GM12801 (cell line): ENCODE data around the gene ZNRD2.

ENCODE experiments used
- TF ChIP-seq, protein P1 (sequence below): IDR thresholded peaks from one replicate; pipeline ENCODE4 v1.5.1; 2011; ENCODE audit warnings: control low read depth; ENCODE audit not compliant: insufficient read length; ENCODE audit errors: extremely low read depth

ZNRD2 gene

GRCh38 chr11:65609229-65609628 lies 39.0 kb downstream of the ZNRD2 start:
- TF ChIP-seq, protein P1, sequence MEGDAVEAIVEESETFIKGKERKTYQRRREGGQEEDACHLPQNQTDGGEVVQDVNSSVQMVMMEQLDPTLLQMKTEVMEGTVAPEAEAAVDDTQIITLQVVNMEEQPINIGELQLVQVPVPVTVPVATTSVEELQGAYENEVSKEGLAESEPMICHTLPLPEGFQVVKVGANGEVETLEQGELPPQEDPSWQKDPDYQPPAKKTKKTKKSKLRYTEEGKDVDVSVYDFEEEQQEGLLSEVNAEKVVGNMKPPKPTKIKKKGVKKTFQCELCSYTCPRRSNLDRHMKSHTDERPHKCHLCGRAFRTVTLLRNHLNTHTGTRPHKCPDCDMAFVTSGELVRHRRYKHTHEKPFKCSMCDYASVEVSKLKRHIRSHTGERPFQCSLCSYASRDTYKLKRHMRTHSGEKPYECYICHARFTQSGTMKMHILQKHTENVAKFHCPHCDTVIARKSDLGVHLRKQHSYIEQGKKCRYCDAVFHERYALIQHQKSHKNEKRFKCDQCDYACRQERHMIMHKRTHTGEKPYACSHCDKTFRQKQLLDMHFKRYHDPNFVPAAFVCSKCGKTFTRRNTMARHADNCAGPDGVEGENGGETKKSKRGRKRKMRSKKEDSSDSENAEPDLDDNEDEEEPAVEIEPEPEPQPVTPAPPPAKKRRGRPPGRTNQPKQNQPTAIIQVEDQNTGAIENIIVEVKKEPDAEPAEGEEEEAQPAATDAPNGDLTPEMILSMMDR: no peak

DNA sequence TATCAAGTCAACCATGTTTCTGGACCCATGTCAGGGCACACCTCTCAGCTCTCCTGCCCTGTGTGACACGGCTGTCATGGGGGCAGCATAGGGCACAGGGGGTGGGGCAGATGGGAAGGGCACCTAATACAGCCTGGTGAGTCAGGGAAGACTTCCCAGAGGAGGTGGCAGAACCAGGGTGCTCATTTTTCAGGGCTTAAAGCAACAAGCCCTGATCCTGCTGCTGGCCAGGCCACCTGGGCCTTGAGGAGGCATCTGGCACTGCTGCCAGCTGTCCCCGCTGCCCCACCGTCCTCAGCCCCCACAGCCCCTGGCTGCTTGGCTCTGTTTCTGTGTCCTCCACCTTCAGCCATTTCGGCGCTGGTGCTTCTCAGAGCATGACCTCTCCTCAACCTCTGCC lies 39.4 kb downstream of the ZNRD2 start:
- TF ChIP-seq, protein P1: no peak

GRCh38 chr11:65610404-65610803 lies 40.1 kb downstream of the ZNRD2 start:
- TF ChIP-seq, protein P1: no peak

GRCh38 chr11:65611028-65611757 lies 40.9 kb downstream of the ZNRD2 start:
- TF ChIP-seq, protein P1: no peak

- TF ChIP-seq, protein P1: no peak
Observed at GRCh38 chr11:65611758-65612603, 41.7 kb downstream of the ZNRD2 start.

- TF ChIP-seq, protein P1: no peak
Observed at GRCh38 chr11:65612691-65613090, 42.4 kb downstream of the ZNRD2 start.

DNA sequence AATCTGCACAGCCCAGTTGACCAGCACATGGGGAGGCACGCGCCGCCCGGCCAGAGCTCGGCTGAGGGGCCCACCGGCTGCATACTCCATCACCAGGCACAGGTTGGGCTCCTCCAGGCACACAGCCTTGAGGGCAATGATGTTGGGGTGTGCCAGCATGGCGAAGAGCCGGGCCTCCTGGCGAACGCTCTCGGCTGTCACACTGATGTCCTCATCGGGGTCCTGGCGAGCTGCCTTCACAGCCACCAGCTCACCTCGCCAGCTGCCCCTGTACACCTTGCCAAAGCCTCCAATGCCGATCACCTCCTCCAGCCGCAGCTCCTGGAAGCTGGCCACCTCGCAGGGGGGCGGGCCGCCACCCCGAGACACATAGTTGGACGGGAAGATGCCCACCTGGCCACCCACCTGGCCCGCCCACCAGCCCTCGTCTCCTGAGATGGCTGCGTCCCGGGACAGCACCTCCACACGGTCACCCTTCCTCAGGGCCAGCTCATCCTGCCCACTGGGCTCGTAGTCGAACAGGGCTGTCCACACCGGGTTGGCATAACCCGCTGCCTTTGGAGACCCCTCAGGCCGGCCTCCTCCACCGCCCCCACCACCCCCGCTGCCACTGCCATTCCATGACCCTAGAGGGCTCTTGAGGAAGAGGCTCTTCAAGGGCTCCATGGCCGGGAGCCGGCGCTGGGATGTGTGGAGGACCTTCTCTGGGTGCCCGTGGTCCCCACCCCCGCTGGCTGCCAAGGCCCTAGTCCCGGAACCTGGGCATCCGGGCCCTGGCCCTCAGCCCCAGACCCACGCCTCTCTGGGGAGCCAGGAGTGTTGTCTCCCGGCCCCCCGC lies 43.0 kb downstream of the ZNRD2 start:
- TF ChIP-seq, protein P1: no peak
